HEK293 (cell line): ENCODE results near the gene GID4.

ENCODE experiments used
- CTCF ChIA-PET: fragments of 350-600 bp; formaldehyde crosslinking; extraction: SDS; loops from one replicate; lab custom pipeline; 2021; ENCODE audit warnings: antibody characterized with exemption; lab: Yijun Ruan, JAX
- POLR2A ChIA-PET: fragments of 300-600 bp; formaldehyde crosslinking; extraction: SDS; loops from one replicate; lab custom pipeline; 2020; ENCODE audit warnings: antibody characterized with exemption, inconsistent platforms; lab: Yijun Ruan, JAX
- H3K27ac ChIP-seq: fragments of 200-500 bp; sonication (Bioruptor generic); 2 replicates; pipeline ENCODE4 v1.5.1; 2014; ENCODE audit warnings: low read depth, low read length, control low read depth, inconsistent platforms; ENCODE audit errors: extremely low read depth
- H3K36me3 ChIP-seq, 2 experiments: fragments of 200-500 bp in 1 of 2; sonication (Bioruptor generic) in 1 of 2; 1 replicate in 1 of 2; 2 replicates in 1 of 2; pipeline ENCODE4 v1.5.1; 2014 to 2017; ENCODE audit warnings: inconsistent platforms in 2 of 2, low read length in 2 of 2; ENCODE audit not compliant: control insufficient read depth in 2 of 2, insufficient read depth in 1 of 2
- H3K4me1 ChIP-seq: fragments of 200-500 bp; sonication (Bioruptor generic); 2 replicates; pipeline ENCODE4 v1.5.1; 2014; ENCODE audit warnings: mild to moderate bottlenecking, low read length, inconsistent platforms; ENCODE audit not compliant: control insufficient read depth, insufficient read depth
- H3K4me3 ChIP-seq: 2 replicates; pipeline ENCODE4 v1.5.1; 2011; ENCODE audit warnings: low read depth, mild to moderate bottlenecking, control low read depth, low read length, moderate library complexity
- H3K9me3 ChIP-seq: fragments of 200-500 bp; sonication (Bioruptor generic); 2 replicates; pipeline ENCODE4 v1.5.1; 2014; ENCODE audit warnings: low read depth, low read length, inconsistent platforms; ENCODE audit not compliant: control insufficient read depth, insufficient read depth
- GLI2 ChIP-seq: fragments of 450-650 bp; formaldehyde crosslinking; IDR thresholded peaks from 2 replicates; pipeline ENCODE4; 2017; ENCODE audit warnings: missing biosample characterization, missing genetic modification characterization, low read depth, borderline replicate concordance
- GLIS2 ChIP-seq: fragments of 450-650 bp; formaldehyde crosslinking; IDR thresholded peaks from 2 replicates; pipeline ENCODE4 v1.5.1; 2016; ENCODE audit warnings: missing biosample characterization, missing genetic modification characterization
- KLF1 ChIP-seq: fragments of 450-650 bp; formaldehyde crosslinking; IDR thresholded peaks from 2 replicates; pipeline ENCODE4 v1.5.1; 2016; ENCODE audit warnings: missing biosample characterization, missing genetic modification characterization
- ZBTB17 ChIP-seq: fragments of 450-650 bp; formaldehyde crosslinking; IDR thresholded peaks from 2 replicates; pipeline ENCODE4 v1.5.1; 2016; ENCODE audit warnings: missing biosample characterization, missing genetic modification characterization
- ZEB2 ChIP-seq: fragments of 450-650 bp; formaldehyde crosslinking; IDR thresholded peaks from 2 replicates; pipeline ENCODE4 v1.5.1; 2016; ENCODE audit warnings: missing biosample characterization, missing genetic modification characterization
- ZIC2 ChIP-seq: fragments of 450-650 bp; formaldehyde crosslinking; IDR thresholded peaks from 2 replicates; pipeline ENCODE4 v1.5.1; 2016; ENCODE audit warnings: missing biosample characterization, missing genetic modification characterization
- ZNF16 ChIP-seq: fragments of 450-650 bp; formaldehyde crosslinking; IDR thresholded peaks from 2 replicates; pipeline ENCODE4 v1.5.1; 2016; ENCODE audit warnings: low read depth, missing biosample characterization, missing genetic modification characterization
- ZNF169 ChIP-seq: fragments of 450-650 bp; formaldehyde crosslinking; IDR thresholded peaks from 2 replicates; pipeline ENCODE4 v1.5.1; 2016; ENCODE audit warnings: missing biosample characterization, missing genetic modification characterization
- ZNF211 ChIP-seq: fragments of 450-650 bp; formaldehyde crosslinking; IDR thresholded peaks from 2 replicates; pipeline ENCODE4 v1.5.1; 2016; ENCODE audit warnings: low read depth, missing biosample characterization, missing genetic modification characterization
- ZNF302 ChIP-seq: fragments of 450-650 bp; formaldehyde crosslinking; IDR thresholded peaks from 2 replicates; pipeline ENCODE4 v1.5.1; 2016; ENCODE audit warnings: missing biosample characterization, missing genetic modification characterization, low read depth
- ZNF311 ChIP-seq: fragments of 450-650 bp; formaldehyde crosslinking; IDR thresholded peaks from 2 replicates; pipeline ENCODE4 v1.5.1; 2017; ENCODE audit warnings: missing biosample characterization, missing genetic modification characterization, borderline replicate concordance
- ZNF366 ChIP-seq: fragments of 450-650 bp; formaldehyde crosslinking; conservative IDR thresholded peaks from 2 replicates; pipeline ENCODE4 v1.5.1; 2016; ENCODE audit warnings: missing biosample characterization, missing genetic modification characterization
- ZNF530 ChIP-seq: fragments of 450-650 bp; formaldehyde crosslinking; IDR thresholded peaks from 2 replicates; pipeline ENCODE4 v1.5.1; 2016; ENCODE audit warnings: low read depth, missing biosample characterization, missing genetic modification characterization
- ZNF585B ChIP-seq: fragments of 450-650 bp; formaldehyde crosslinking; IDR thresholded peaks from 2 replicates; pipeline ENCODE4 v1.5.1; 2016; ENCODE audit warnings: missing biosample characterization, missing genetic modification characterization
- ZNF610 ChIP-seq: fragments of 450-650 bp; formaldehyde crosslinking; IDR thresholded peaks from 2 replicates; pipeline ENCODE4 v1.5.1; 2016; ENCODE audit warnings: missing biosample characterization, missing genetic modification characterization, borderline replicate concordance
- ZNF654 ChIP-seq: fragments of 450-650 bp; formaldehyde crosslinking; IDR thresholded peaks from 2 replicates; pipeline ENCODE4 v1.5.1; 2016; ENCODE audit warnings: low read depth, missing biosample characterization, missing genetic modification characterization
- ZNF670 ChIP-seq: fragments of 450-650 bp; formaldehyde crosslinking; IDR thresholded peaks from 2 replicates; pipeline ENCODE4 v1.5.1; 2016; ENCODE audit warnings: missing biosample characterization, missing genetic modification characterization, low read depth
- ZNF677 ChIP-seq: fragments of 450-650 bp; IDR thresholded peaks from 2 replicates; pipeline ENCODE4 v1.5.0; 2018; ENCODE audit warnings: missing biosample characterization, mild to moderate bottlenecking, missing genetic modification characterization, moderate library complexity
- ZNF776 ChIP-seq: fragments of 450-650 bp; formaldehyde crosslinking; IDR thresholded peaks from 2 replicates; pipeline ENCODE4 v1.5.0; 2017; ENCODE audit warnings: missing biosample characterization, missing genetic modification characterization, borderline replicate concordance
- ZNF777 ChIP-seq: fragments of 450-650 bp; formaldehyde crosslinking; IDR thresholded peaks from 2 replicates; pipeline ENCODE4 v1.5.1; 2017; ENCODE audit warnings: missing biosample characterization, missing genetic modification characterization, borderline replicate concordance
- TF ChIP-seq, protein P1 (sequence below): fragments of 450-650 bp; formaldehyde crosslinking; IDR thresholded peaks from 2 replicates; pipeline ENCODE4 v1.5.1; 2017; ENCODE audit warnings: missing biosample characterization, mild to moderate bottlenecking, missing genetic modification characterization, moderate library complexity
- TF ChIP-seq, protein P2 (sequence below): fragments of 450-650 bp; formaldehyde crosslinking; IDR thresholded peaks from 2 replicates; pipeline ENCODE4 v1.5.1; 2017; ENCODE audit warnings: missing biosample characterization, missing genetic modification characterization
- TF ChIP-seq, protein P3 (sequence below): fragments of 450-650 bp; formaldehyde crosslinking; IDR thresholded peaks from 2 replicates; pipeline ENCODE4 v1.5.1; 2016; ENCODE audit warnings: missing biosample characterization, missing genetic modification characterization
- TF ChIP-seq, protein P4 (sequence below): fragments of 450-650 bp; formaldehyde crosslinking; IDR thresholded peaks from 2 replicates; pipeline ENCODE4 v1.5.1; 2016; ENCODE audit warnings: missing biosample characterization, missing genetic modification characterization, low read depth
- TF ChIP-seq, protein P5 (sequence below): fragments of 450-650 bp; formaldehyde crosslinking; IDR thresholded peaks from 2 replicates; pipeline ENCODE4 v1.5.1; 2017; ENCODE audit warnings: missing biosample characterization, missing genetic modification characterization
- TF ChIP-seq, protein P6 (sequence below): fragments of 450-650 bp; formaldehyde crosslinking; conservative IDR thresholded peaks from 2 replicates; pipeline ENCODE4 v1.5.1; 2016; ENCODE audit warnings: low read depth, missing biosample characterization, missing genetic modification characterization

GID4 gene

DNA sequence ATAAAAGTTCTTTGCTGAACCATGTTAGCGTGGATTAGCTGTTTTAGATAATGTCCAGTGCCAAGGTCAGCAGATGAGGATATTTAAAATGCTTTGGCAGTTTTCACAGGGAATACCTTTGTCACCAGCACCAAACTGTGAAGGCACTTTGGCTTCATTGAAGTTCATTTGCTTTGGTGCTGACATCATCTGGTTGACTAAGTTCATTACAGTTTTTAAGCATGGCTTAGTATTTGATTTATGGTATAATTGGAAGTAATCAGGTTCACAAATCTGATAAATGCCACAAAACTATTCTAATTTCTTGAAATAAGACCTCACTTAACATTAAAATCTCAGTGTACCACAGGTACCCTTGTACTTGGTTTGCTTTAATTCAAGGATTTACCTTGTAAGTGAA is 4.3 kb downstream of the GID4 start:
- peaks cover 25% of the 10 kb centered on the region for H3K4me1 ChIP-seq
- POLR2A ChIA-PET, result no interaction called here
- H3K36me3 ChIP-seq, result peaks cover 30 to 38% of the 10 kb centered on the region in 2 experiments
- H3K4me3 ChIP-seq, result no peak overlapping the region
- CTCF ChIA-PET, result interaction anchor here (0.6 kb wide), 1 partner anchor 119 kb away, joined by 3 read pairs; no protein-coding TSS in a partner anchor
- no peaks in the 10 kb centered on the region for H3K9me3 ChIP-seq
- no peak overlapping the region for H3K27ac ChIP-seq
- TF ChIP-seq, protein P1, sequence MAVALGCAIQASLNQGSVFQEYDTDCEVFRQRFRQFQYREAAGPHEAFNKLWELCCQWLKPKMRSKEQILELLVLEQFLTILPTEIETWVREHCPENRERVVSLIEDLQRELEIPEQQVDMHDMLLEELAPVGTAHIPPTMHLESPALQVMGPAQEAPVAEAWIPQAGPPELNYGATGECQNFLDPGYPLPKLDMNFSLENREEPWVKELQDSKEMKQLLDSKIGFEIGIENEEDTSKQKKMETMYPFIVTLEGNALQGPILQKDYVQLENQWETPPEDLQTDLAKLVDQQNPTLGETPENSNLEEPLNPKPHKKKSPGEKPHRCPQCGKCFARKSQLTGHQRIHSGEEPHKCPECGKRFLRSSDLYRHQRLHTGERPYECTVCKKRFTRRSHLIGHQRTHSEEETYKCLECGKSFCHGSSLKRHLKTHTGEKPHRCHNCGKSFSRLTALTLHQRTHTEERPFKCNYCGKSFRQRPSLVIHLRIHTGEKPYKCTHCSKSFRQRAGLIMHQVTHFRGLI (tag by site-specific recombination), result no peak
- TF ChIP-seq ZNF777 (tag by site-specific recombination), result no peak
- no peak for TF ChIP-seq ZNF16
- TF ChIP-seq, protein P2, sequence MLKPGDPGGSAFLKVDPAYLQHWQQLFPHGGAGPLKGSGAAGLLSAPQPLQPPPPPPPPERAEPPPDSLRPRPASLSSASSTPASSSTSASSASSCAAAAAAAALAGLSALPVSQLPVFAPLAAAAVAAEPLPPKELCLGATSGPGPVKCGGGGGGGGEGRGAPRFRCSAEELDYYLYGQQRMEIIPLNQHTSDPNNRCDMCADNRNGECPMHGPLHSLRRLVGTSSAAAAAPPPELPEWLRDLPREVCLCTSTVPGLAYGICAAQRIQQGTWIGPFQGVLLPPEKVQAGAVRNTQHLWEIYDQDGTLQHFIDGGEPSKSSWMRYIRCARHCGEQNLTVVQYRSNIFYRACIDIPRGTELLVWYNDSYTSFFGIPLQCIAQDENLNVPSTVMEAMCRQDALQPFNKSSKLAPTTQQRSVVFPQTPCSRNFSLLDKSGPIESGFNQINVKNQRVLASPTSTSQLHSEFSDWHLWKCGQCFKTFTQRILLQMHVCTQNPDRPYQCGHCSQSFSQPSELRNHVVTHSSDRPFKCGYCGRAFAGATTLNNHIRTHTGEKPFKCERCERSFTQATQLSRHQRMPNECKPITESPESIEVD (tag by site-specific recombination), result peak; percentile 63
- no peak for TF ChIP-seq ZNF677
- no peak for TF ChIP-seq GLI2 (tag by site-specific recombination)
- TF ChIP-seq, protein P3, sequence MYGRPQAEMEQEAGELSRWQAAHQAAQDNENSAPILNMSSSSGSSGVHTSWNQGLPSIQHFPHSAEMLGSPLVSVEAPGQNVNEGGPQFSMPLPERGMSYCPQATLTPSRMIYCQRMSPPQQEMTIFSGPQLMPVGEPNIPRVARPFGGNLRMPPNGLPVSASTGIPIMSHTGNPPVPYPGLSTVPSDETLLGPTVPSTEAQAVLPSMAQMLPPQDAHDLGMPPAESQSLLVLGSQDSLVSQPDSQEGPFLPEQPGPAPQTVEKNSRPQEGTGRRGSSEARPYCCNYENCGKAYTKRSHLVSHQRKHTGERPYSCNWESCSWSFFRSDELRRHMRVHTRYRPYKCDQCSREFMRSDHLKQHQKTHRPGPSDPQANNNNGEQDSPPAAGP, result no peak
- TF ChIP-seq ZNF654, result peak; percentile 44
- TF ChIP-seq, protein P4, sequence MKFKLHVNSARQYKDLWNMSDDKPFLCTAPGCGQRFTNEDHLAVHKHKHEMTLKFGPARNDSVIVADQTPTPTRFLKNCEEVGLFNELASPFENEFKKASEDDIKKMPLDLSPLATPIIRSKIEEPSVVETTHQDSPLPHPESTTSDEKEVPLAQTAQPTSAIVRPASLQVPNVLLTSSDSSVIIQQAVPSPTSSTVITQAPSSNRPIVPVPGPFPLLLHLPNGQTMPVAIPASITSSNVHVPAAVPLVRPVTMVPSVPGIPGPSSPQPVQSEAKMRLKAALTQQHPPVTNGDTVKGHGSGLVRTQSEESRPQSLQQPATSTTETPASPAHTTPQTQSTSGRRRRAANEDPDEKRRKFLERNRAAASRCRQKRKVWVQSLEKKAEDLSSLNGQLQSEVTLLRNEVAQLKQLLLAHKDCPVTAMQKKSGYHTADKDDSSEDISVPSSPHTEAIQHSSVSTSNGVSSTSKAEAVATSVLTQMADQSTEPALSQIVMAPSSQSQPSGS (tag by site-specific recombination), result peak; percentile 52
- TF ChIP-seq ZNF366 (tag by site-specific recombination), result no peak
- TF ChIP-seq, protein P5, sequence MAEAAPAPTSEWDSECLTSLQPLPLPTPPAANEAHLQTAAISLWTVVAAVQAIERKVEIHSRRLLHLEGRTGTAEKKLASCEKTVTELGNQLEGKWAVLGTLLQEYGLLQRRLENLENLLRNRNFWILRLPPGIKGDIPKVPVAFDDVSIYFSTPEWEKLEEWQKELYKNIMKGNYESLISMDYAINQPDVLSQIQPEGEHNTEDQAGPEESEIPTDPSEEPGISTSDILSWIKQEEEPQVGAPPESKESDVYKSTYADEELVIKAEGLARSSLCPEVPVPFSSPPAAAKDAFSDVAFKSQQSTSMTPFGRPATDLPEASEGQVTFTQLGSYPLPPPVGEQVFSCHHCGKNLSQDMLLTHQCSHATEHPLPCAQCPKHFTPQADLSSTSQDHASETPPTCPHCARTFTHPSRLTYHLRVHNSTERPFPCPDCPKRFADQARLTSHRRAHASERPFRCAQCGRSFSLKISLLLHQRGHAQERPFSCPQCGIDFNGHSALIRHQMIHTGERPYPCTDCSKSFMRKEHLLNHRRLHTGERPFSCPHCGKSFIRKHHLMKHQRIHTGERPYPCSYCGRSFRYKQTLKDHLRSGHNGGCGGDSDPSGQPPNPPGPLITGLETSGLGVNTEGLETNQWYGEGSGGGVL, result no peak
- TF ChIP-seq GLIS2, result no peak
- TF ChIP-seq ZEB2, result 0 out of 2 replicates have a peak, but pooled peaks have one; percentile 22
- TF ChIP-seq ZBTB17 (tag by site-specific recombination), result no peak
- TF ChIP-seq ZNF610 (tag by site-specific recombination), result no peak
- TF ChIP-seq ZNF311 (tag by site-specific recombination), result no peak

DNA sequence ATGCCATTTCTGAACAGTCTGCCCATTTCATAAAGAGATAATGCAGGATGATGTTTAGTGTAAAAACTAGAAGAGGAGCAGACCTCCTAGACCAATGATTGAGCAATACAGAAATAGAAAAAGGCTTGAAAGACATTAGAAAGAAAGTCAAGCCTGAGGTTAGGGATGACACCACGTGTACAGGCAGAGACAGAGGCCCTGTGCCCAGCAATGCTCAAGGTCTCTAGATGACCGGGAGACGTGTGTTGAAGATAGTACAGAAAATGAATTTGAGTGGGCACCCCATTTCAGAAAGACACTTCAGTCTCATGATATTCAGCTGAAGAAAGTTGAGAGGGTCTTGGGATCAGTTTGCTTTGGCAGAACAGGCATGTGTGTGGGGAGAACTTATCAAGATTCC is 5.4 kb downstream of the GID4 start:
- ChIA-PET CTCF (no interaction called here), POLR2A (no interaction called here)
- no peak overlapping the region for H3K4me3 ChIP-seq
- H3K9me3 ChIP-seq, result no peaks in the 10 kb centered on the region
- peaks cover 37 to 45% of the 10 kb centered on the region in 2 experiments for H3K36me3 ChIP-seq
- H3K27ac ChIP-seq, result no peak overlapping the region
- peaks cover 25% of the 10 kb centered on the region for H3K4me1 ChIP-seq
- TF ChIP-seq ZNF530 (tag by site-specific recombination) (no peak), ZNF302 (tag by site-specific recombination) (no peak), ZNF16 (no peak), ZNF169 (no peak), KLF1 (tag by site-specific recombination) (no peak), ZNF211 (tag by site-specific recombination) (no peak), ZNF776 (tag by site-specific recombination) (no peak), ZIC2 (tag by site-specific recombination) (no peak), ZNF585B (tag by site-specific recombination) (no peak), ZNF670 (tag by site-specific recombination) (no peak)
- TF ChIP-seq, protein P6, sequence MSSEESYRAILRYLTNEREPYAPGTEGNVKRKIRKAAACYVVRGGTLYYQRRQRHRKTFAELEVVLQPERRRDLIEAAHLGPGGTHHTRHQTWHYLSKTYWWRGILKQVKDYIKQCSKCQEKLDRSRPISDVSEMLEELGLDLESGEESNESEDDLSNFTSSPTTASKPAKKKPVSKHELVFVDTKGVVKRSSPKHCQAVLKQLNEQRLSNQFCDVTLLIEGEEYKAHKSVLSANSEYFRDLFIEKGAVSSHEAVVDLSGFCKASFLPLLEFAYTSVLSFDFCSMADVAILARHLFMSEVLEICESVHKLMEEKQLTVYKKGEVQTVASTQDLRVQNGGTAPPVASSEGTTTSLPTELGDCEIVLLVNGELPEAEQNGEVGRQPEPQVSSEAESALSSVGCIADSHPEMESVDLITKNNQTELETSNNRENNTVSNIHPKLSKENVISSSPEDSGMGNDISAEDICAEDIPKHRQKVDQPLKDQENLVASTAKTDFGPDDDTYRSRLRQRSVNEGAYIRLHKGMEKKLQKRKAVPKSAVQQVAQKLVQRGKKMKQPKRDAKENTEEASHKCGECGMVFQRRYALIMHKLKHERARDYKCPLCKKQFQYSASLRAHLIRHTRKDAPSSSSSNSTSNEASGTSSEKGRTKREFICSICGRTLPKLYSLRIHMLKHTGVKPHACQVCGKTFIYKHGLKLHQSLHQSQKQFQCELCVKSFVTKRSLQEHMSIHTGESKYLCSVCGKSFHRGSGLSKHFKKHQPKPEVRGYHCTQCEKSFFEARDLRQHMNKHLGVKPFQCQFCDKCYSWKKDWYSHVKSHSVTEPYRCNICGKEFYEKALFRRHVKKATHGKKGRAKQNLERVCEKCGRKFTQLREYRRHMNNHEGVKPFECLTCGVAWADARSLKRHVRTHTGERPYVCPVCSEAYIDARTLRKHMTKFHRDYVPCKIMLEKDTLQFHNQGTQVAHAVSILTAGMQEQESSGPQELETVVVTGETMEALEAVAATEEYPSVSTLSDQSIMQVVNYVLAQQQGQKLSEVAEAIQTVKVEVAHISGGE (tag by site-specific recombination), result no peak
